ENCODE results near the gene RPLP2.

DNA sequence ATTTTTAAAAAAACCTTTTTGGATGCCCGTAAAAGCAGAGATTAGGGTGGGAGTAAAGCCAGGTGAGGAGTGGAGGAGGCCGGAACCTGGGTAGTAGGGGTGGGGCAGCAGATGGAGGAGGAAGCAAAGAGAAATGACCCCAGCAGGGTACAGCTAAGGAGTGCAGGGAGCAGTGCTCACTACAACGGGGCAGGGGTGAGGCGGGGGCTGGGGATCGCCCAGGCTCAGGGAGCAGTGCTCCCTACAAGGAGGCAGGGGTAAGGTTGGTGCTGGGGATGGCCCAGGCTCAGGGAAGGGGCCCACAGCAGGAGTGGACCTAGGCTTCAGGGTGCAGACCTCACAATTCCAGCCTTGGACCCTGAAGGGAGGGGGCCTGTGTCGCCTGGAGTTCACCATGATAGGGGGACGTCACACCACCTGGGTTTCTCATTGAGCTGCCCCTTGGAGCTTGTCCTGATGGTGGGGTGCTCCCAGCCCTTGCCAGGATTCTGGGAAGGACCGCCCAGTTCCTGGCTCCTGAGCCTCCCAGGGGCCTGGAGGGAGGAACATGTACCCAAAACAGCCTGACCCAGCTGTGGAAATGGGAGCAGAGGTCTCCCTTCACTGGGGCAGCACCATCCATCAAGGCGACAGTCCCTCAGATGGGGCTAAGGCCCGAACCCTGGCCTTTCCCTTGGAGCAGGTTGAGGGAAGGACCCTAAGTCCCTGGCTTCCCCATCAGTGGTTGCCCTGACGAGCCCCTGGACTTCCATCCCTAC is 6.1 kb downstream of the RPLP2 start:
- no peak for TF ChIP-seq EZH2 (IDR thresholded peaks at IDR 0.05; ENCODE audit: low read depth)
- TF ChIP-seq, protein P1, sequence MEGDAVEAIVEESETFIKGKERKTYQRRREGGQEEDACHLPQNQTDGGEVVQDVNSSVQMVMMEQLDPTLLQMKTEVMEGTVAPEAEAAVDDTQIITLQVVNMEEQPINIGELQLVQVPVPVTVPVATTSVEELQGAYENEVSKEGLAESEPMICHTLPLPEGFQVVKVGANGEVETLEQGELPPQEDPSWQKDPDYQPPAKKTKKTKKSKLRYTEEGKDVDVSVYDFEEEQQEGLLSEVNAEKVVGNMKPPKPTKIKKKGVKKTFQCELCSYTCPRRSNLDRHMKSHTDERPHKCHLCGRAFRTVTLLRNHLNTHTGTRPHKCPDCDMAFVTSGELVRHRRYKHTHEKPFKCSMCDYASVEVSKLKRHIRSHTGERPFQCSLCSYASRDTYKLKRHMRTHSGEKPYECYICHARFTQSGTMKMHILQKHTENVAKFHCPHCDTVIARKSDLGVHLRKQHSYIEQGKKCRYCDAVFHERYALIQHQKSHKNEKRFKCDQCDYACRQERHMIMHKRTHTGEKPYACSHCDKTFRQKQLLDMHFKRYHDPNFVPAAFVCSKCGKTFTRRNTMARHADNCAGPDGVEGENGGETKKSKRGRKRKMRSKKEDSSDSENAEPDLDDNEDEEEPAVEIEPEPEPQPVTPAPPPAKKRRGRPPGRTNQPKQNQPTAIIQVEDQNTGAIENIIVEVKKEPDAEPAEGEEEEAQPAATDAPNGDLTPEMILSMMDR (conservative IDR thresholded peaks at IDR 0.05) = no peak
